CD8-positive, alpha-beta memory T cell (primary cell): ENCODE results near the gene SH3GL3. TPM values are rescaled to one million over a fixed set of nuclear protein-coding genes. Genes with fewer than 3 reads are reported as not detected.
A peak's percentile ranks its signal among the peaks of the same experiment; 100 is the strongest.

Source experiments
- CTCF ChIA-PET: fragments of 350-600 bp; sonication (Branson Sonifier 250); formaldehyde crosslinking; loops from one replicate; lab custom pipeline; 2021; ENCODE audit warnings: antibody characterized with exemption; lab: Charles Lee
- POLR2A ChIA-PET: fragments of 350-600 bp; sonication (Branson Sonifier 250); formaldehyde crosslinking; loops from one replicate; lab custom pipeline; 2021; ENCODE audit warnings: antibody characterized with exemption; lab: Charles Lee
- DNase-seq, 5 donors: peaks; one replicate each; pipeline versions ENCODE4 v3.0.0 to v3.0.0-alpha.2; 2020 to 2022; ENCODE audit warnings: mixed read lengths in 1 of 5
- H3K27ac ChIP-seq: one replicate; pipeline ENCODE4 v1.7.0; 2013; ENCODE audit warnings: low read depth, mild to moderate bottlenecking, low read length, moderate library complexity
- H3K27me3 ChIP-seq: 2 replicates; pipeline ENCODE4 v1.7.0; 2013; ENCODE audit warnings: low read length, mild to moderate bottlenecking; ENCODE audit not compliant: insufficient read depth, poor library complexity, severe bottlenecking
- H3K36me3 ChIP-seq: 2 replicates; pipeline ENCODE4 v1.7.0; 2013; ENCODE audit warnings: mild to moderate bottlenecking, low read length, moderate library complexity; ENCODE audit not compliant: insufficient read depth
- H3K4me1 ChIP-seq: 2 replicates; pipeline ENCODE4 v1.7.0; 2013; ENCODE audit warnings: mild to moderate bottlenecking, low read length, moderate library complexity; ENCODE audit not compliant: insufficient read depth
- H3K4me3 ChIP-seq: 2 replicates; pipeline ENCODE4 v1.7.0; 2013; ENCODE audit warnings: mild to moderate bottlenecking, low read length
- H3K9me3 ChIP-seq: 2 replicates; pipeline ENCODE4 v1.7.0; 2013; ENCODE audit warnings: mild to moderate bottlenecking, low read length
- H3K27ac Mint-ChIP-seq, 8 donors: one replicate each; pipeline ENCODE4 v1.8.0; 2020 to 2021; ENCODE audit warnings: mixed read lengths in 8 of 8, mild to moderate bottlenecking in 6 of 8, inconsistent platforms in 3 of 8, moderate library complexity in 3 of 8
- H3K27me3 Mint-ChIP-seq, 2 donors: one replicate each; pipeline ENCODE4 v1.8.0; 2020 to 2021; ENCODE audit warnings: mixed read lengths in 2 of 2, mild to moderate bottlenecking in 1 of 2, moderate library complexity in 1 of 2
- H3K36me3 Mint-ChIP-seq, 3 donors: one replicate each; pipeline ENCODE4 v1.8.0; 2020 to 2021; ENCODE audit warnings: mixed read lengths in 3 of 3, inconsistent platforms in 1 of 3, mild to moderate bottlenecking in 1 of 3
- H3K4me1 Mint-ChIP-seq, 3 donors: one replicate each; pipeline ENCODE4 v1.8.0; 2020 to 2021; ENCODE audit warnings: mixed read lengths in 3 of 3, inconsistent platforms in 1 of 3, mild to moderate bottlenecking in 1 of 3
- H3K4me3 Mint-ChIP-seq, 7 donors: one replicate each; pipeline ENCODE4 v1.8.0; 2020 to 2021; ENCODE audit warnings: mixed read lengths in 7 of 7, mild to moderate bottlenecking in 6 of 7, moderate library complexity in 4 of 7, inconsistent platforms in 2 of 7
- H3K9me3 Mint-ChIP-seq, 5 donors: one replicate each; pipeline ENCODE4 v1.8.0; 2020 to 2022; ENCODE audit warnings: mixed read lengths in 5 of 5, mild to moderate bottlenecking in 3 of 5, moderate library complexity in 2 of 5, inconsistent platforms in 1 of 5
- polyA plus RNA-seq: library from polyadenylated mRNA; unstranded; fragments of 300-500 nt; fragmentation: Illumina TruSeq; gene quantifications from one replicate; pipeline ENCODE4 v1.2.3, GENCODE V29; 2021
- total RNA-seq, 2 experiments: library from RNA; stranded (reverse); gene quantifications; one replicate each; pipeline ENCODE4 v1.2.3, GENCODE V29; 2021

SH3GL3 gene
- total and polyA plus RNA-seq, 3 experiments from 2014 or later, result not detected

- Histone ChIP-seq H3K27ac (no peak overlapping the region), H3K27me3 (no peaks in the 10 kb centered on the region), H3K4me1 (no peaks in the 10 kb centered on the region), H3K36me3 (no peaks in the 10 kb centered on the region), H3K9me3 (no peaks in the 10 kb centered on the region), H3K4me3 (no peak overlapping the region)
- DNase-seq, result no peak
- peaks cover 7 to 13% of the 10 kb centered on the region in 2 donors for H3K27me3 Mint-ChIP-seq
- ChIA-PET POLR2A (no interaction called here), CTCF (no interaction called here)
- no peak overlapping the region for H3K4me3 Mint-ChIP-seq
- no peaks in the 10 kb centered on the region for H3K36me3 Mint-ChIP-seq
- H3K4me1 Mint-ChIP-seq, result no peaks in the 10 kb centered on the region
- peaks cover 0 to 19% (median 6%) of the 10 kb centered on the region in 5 donors for H3K9me3 Mint-ChIP-seq
- no peak overlapping the region for H3K27ac Mint-ChIP-seq
Observed at GRCh38 chr15:83430441-83430840, 16.7 kb upstream of the SH3GL3 start.

GRCh38 chr15:83431521-83431920, 15.6 kb upstream of the SH3GL3 start:
- no peaks in the 10 kb centered on the region for H3K36me3 Mint-ChIP-seq
- H3K9me3 ChIP-seq, result no peaks in the 10 kb centered on the region
- no peaks in the 10 kb centered on the region for H3K4me1 Mint-ChIP-seq
- peaks cover 0 to 12% (median 6%) of the 10 kb centered on the region in 5 donors for H3K9me3 Mint-ChIP-seq
- DNase-seq, result no peak
- peaks cover 7 to 11% of the 10 kb centered on the region in 2 donors for H3K27me3 Mint-ChIP-seq
- POLR2A ChIA-PET, result no interaction called here
- H3K4me3 Mint-ChIP-seq, result no peak overlapping the region
- CTCF ChIA-PET, result no interaction called here
- H3K27ac ChIP-seq, result no peak overlapping the region
- H3K4me3 ChIP-seq, result no peak overlapping the region
- H3K27me3 ChIP-seq, result no peaks in the 10 kb centered on the region
- no peaks in the 10 kb centered on the region for H3K36me3 ChIP-seq
- H3K4me1 ChIP-seq, result no peaks in the 10 kb centered on the region
- H3K27ac Mint-ChIP-seq, result peak overlapping the region in 1 of 8 donors; percentile 7

- no peak overlapping the region for H3K27ac Mint-ChIP-seq
- Histone ChIP-seq H3K27ac (no peak overlapping the region), H3K4me3 (no peak overlapping the region), H3K4me1 (no peaks in the 10 kb centered on the region), H3K9me3 (no peaks in the 10 kb centered on the region), H3K36me3 (no peaks in the 10 kb centered on the region), H3K27me3 (no peaks in the 10 kb centered on the region)
- CTCF ChIA-PET, result no interaction called here
- H3K36me3 Mint-ChIP-seq, result no peaks in the 10 kb centered on the region
- POLR2A ChIA-PET, result no interaction called here
- peaks cover 10 to 27% of the 10 kb centered on the region in 2 donors for H3K27me3 Mint-ChIP-seq
- no peak for DNase-seq
- no peak overlapping the region for H3K4me3 Mint-ChIP-seq
- no peaks in the 10 kb centered on the region for H3K9me3 Mint-ChIP-seq
- peaks cover 0 to 5% (median 5%) of the 10 kb centered on the region in 3 donors for H3K4me1 Mint-ChIP-seq
Observed at GRCh38 chr15:83435202-83435601, 11.9 kb upstream of the SH3GL3 start.

DNA sequence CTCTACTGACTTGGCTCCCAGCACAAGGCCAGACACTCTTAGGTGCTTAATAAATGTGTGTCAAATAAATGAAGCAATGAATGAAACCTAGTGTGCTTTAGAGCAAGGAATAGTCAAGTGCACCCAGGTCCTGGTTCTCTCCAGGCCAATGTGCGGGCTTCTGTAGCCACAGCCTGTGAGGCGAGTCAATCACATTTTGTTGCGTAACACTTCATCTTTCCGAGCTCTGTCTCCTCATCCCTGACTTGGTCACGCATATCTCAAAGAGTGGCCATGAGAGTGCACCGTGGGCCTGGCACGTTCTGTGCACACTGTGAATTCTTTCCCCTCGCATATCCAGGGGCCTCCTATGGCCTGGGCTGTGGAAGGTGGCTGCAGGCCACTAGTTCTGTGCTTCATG, 11.4 kb upstream of the SH3GL3 start:
- Histone ChIP-seq H3K4me1 (no peaks in the 10 kb centered on the region), H3K36me3 (no peaks in the 10 kb centered on the region), H3K4me3 (no peak overlapping the region), H3K9me3 (no peaks in the 10 kb centered on the region), H3K27me3 (no peaks in the 10 kb centered on the region), H3K27ac (no peak overlapping the region)
- DNase-seq, result no peak
- Mint-ChIP-seq H3K36me3 (no peaks in the 10 kb centered on the region), H3K27me3 (peaks cover 10 to 30% of the 10 kb centered on the region in 2 donors), H3K9me3 (no peaks in the 10 kb centered on the region), H3K27ac (no peak overlapping the region), H3K4me3 (no peak overlapping the region), H3K4me1 (peaks cover 0 to 5% (median 5%) of the 10 kb centered on the region in 3 donors)
- ChIA-PET POLR2A (no interaction called here), CTCF (no interaction called here)

DNA sequence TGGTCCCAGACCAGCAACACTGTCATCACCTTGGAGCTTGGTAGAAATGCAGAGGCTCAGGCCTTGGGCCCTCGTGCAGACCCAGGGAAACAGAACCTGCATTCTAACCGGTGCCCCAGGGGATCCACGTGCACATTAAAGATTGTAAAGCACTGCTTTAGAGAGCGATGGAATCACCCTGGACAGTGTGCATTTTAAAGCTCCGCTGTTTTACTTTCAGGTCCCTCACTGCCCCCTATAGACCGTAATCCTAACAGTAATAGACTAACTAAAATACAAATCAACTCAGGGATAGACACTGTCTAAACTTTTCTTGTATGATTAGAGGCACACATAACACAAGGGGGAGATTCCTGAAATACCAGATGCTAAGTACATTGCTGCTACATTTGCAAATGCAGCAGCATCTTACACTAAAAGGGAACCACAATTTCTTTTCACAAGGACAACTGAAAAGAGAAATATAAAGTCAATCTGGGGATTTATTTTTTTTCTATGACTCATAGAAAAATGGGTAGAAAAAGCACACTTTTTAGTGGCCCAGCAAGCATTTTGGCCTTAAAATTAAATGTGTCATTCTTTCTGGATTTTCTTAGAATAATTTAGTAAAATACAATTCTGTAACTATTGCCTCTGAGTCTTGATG, 10.5 kb upstream of the SH3GL3 start:
- Histone ChIP-seq H3K4me3 (no peak overlapping the region), H3K4me1 (no peaks in the 10 kb centered on the region), H3K36me3 (no peaks in the 10 kb centered on the region), H3K27me3 (no peaks in the 10 kb centered on the region), H3K27ac (no peak overlapping the region), H3K9me3 (no peaks in the 10 kb centered on the region)
- H3K36me3 Mint-ChIP-seq, result no peaks in the 10 kb centered on the region
- ChIA-PET CTCF (no interaction called here), POLR2A (no interaction called here)
- H3K27me3 Mint-ChIP-seq, result peaks cover 9 to 30% of the 10 kb centered on the region in 2 donors
- H3K4me1 Mint-ChIP-seq, result peaks cover 0 to 5% (median 5%) of the 10 kb centered on the region in 3 donors
- no peak overlapping the region for H3K4me3 Mint-ChIP-seq
- no peak for DNase-seq
- no peaks in the 10 kb centered on the region for H3K9me3 Mint-ChIP-seq
- no peak overlapping the region for H3K27ac Mint-ChIP-seq

DNA sequence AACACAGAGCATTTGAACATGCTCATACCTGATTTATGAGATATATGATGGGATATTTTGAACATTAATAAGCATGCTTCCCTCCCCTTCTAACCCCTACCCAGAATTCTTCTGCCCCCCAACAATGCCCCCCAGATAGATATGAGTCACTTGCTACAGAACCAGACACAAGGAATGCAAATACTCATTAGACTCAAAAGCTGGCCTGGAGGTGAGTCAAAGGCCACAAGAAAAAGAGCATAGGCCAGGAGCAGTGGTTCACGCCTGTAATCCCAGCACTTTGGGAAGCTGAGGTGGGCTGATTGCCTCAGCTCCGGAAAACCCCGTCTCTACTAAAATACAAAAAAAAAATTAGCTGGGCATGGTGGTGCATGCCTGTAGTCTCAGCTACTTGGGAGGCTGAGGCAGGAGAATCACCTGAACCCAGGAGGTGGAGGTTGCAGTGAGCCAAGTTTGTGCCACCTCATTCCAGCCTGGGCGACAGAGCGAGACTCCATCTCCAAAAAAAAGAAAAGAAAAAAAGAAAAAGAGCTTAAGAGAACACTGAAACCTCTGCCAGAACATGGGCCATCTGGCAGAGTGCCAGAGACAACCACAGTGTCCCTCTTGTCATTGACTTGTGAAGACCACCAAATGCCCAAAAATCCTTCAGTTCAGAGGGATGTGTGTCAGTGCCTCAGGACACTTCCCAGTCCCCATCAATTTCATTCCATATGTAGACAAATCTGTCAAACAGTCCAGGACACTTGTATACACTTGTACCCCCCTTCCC, 3.9 kb upstream of the SH3GL3 start:
- Mint-ChIP-seq H3K27ac (no peak overlapping the region), H3K4me3 (no peak overlapping the region), H3K36me3 (peaks cover 0 to 1% (median 0%) of the 10 kb centered on the region in 3 donors), H3K4me1 (peaks cover 5 to 15% (median 14%) of the 10 kb centered on the region in 3 donors), H3K27me3 (peaks cover 14 to 36% of the 10 kb centered on the region in 2 donors), H3K9me3 (no peaks in the 10 kb centered on the region)
- Histone ChIP-seq H3K36me3 (no peaks in the 10 kb centered on the region), H3K4me1 (no peaks in the 10 kb centered on the region), H3K9me3 (no peaks in the 10 kb centered on the region), H3K27ac (no peak overlapping the region), H3K4me3 (no peak overlapping the region), H3K27me3 (no peaks in the 10 kb centered on the region)
- DNase-seq, result no peak
- ChIA-PET POLR2A (no interaction called here), CTCF (no interaction called here)

DNA sequence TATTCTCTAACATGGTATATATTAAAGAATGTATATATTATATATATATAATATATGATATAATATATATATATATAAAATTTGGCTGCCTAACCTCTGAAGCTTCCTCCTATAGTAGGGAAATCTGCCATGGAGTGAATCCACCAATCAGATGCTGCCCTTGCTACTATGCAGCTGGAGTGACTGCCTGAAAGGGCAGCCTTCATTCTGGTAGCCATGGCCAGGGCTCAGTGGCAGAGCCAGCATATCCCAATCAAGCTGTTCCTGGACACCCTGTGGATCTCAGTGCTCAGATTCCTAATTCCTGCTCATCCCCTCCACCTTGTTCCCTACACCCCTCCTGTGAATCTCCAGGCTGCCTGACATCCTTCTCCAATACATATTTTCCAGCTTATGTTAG, 2.2 kb upstream of the SH3GL3 start:
- Mint-ChIP-seq H3K27ac (no peak overlapping the region), H3K27me3 (peaks cover 12 to 34% of the 10 kb centered on the region in 2 donors), H3K4me1 (peaks cover 5 to 12% (median 10%) of the 10 kb centered on the region in 3 donors), H3K9me3 (no peaks in the 10 kb centered on the region), H3K36me3 (peaks cover 0 to 1% (median 0%) of the 10 kb centered on the region in 3 donors), H3K4me3 (no peak overlapping the region)
- Histone ChIP-seq H3K4me3 (no peak overlapping the region), H3K27me3 (no peaks in the 10 kb centered on the region), H3K9me3 (no peaks in the 10 kb centered on the region), H3K36me3 (no peaks in the 10 kb centered on the region), H3K27ac (no peak overlapping the region), H3K4me1 (no peaks in the 10 kb centered on the region)
- CTCF ChIA-PET, result no interaction called here
- POLR2A ChIA-PET, result no interaction called here
- no peak for DNase-seq

DNA sequence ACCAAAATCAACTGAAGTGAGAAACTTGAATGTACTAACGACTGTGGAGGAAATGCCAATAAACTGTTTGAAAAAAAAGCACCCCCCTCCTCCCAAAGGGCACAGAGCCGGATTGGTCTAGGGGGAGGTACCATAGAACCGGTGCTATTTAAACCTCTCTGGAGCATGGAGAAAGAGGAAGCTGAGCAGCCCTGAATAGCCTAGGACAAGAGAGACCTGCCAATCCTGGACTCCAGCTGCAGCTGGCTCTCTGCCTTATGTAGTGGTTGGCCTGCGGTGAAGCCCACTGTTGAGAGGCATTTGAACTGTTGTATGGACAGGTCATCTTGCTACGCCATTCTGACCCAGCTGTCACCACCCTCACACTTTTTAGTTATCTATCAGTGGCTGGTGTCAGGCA, 1.5 kb upstream of the SH3GL3 start:
- Histone ChIP-seq H3K36me3 (no peaks in the 10 kb centered on the region), H3K27me3 (no peaks in the 10 kb centered on the region), H3K27ac (no peak overlapping the region), H3K4me3 (no peak overlapping the region), H3K4me1 (no peaks in the 10 kb centered on the region), H3K9me3 (no peaks in the 10 kb centered on the region)
- no peak for DNase-seq
- no peak overlapping the region for H3K27ac Mint-ChIP-seq
- ChIA-PET CTCF (no interaction called here), POLR2A (no interaction called here)
- H3K4me3 Mint-ChIP-seq, result no peak overlapping the region
- H3K36me3 Mint-ChIP-seq, result peaks cover 0 to 1% (median 0%) of the 10 kb centered on the region in 3 donors
- H3K9me3 Mint-ChIP-seq, result no peaks in the 10 kb centered on the region
- H3K4me1 Mint-ChIP-seq, result peaks cover 5 to 12% (median 10%) of the 10 kb centered on the region in 3 donors
- H3K27me3 Mint-ChIP-seq, result peaks cover 12 to 28% of the 10 kb centered on the region in 2 donors
